HEK293T (cell line): ENCODE data around the gene RUVBL1.

Experiments used
- ARNT ChIP-seq: fragments of 450-650 bp; IDR thresholded peaks from 2 replicates; pipeline ENCODE4 v1.6.1; 2017; ENCODE audit warnings: mild to moderate bottlenecking
- BHLHE40 ChIP-seq: fragments of 450-650 bp; IDR thresholded peaks from 2 replicates; pipeline ENCODE4 v1.6.1; 2016; ENCODE audit warnings: mild to moderate bottlenecking, moderate library complexity, borderline replicate concordance
- CTBP1 ChIP-seq: fragments of 450-650 bp; IDR thresholded peaks from 2 replicates; pipeline ENCODE4 v1.6.1; 2016; ENCODE audit warnings: borderline replicate concordance
- ELF4 ChIP-seq: fragments of 450-650 bp; IDR thresholded peaks from 2 replicates; pipeline ENCODE4 v1.6.1; 2017; ENCODE audit warnings: antibody characterized with exemption
- FOXM1 ChIP-seq: fragments of 450-650 bp; IDR thresholded peaks from 2 replicates; pipeline ENCODE4 v1.6.1; 2017; ENCODE audit warnings: mild to moderate bottlenecking, borderline replicate concordance
- PKNOX1 ChIP-seq: fragments of 450-650 bp; IDR thresholded peaks from 2 replicates; pipeline ENCODE4 v1.6.1; 2016
- SP1 ChIP-seq: fragments of 450-650 bp; IDR thresholded peaks from 2 replicates; pipeline ENCODE4 v1.6.1; 2017
- SUZ12 ChIP-seq: fragments of 450-650 bp; IDR thresholded peaks from 2 replicates; pipeline ENCODE4 v1.6.1; 2016; ENCODE audit warnings: mild to moderate bottlenecking
- ZNF384 ChIP-seq: fragments of 450-650 bp; IDR thresholded peaks from 2 replicates; pipeline ENCODE4 v1.6.1; 2016

- TF ChIP-seq FOXM1: no peak
- no peak for TF ChIP-seq CTBP1
- TF ChIP-seq PKNOX1: no peak
- no peak for TF ChIP-seq SP1
- no peak for TF ChIP-seq BHLHE40
- TF ChIP-seq ARNT: no peak
- no peak for TF ChIP-seq SUZ12
- TF ChIP-seq ELF4: no peak
- no peak for TF ChIP-seq ZNF384
These were observed 61.4 kb downstream of the RUVBL1 start for GRCh38 chr3:128062033-128062745.
